HFFc6 (cell line): ENCODE results near the gene STAB2. TPM values are rescaled to one million over a fixed set of nuclear protein-coding genes. Genes with fewer than 3 reads are reported as not detected.

ENCODE experiments used
- DNase-seq: peaks from one replicate; pipeline ENCODE4 v3.0.0-alpha.2; 2018
- H3K27ac Mint-ChIP-seq: 2 replicates; pipeline ENCODE4 v1.8.0; 2020; ENCODE audit warnings: mild to moderate bottlenecking, mixed read lengths
- H3K27me3 Mint-ChIP-seq: 2 replicates; pipeline ENCODE4 v1.8.0; 2021; ENCODE audit warnings: mild to moderate bottlenecking, moderate library complexity, mixed read lengths; ENCODE audit not compliant: insufficient read depth
- H3K36me3 Mint-ChIP-seq: 2 replicates; pipeline ENCODE4 v1.8.0; 2021; ENCODE audit warnings: low read depth, mixed read lengths
- H3K4me1 Mint-ChIP-seq: 2 replicates; pipeline ENCODE4 v1.8.0; 2020; ENCODE audit warnings: low read depth, mixed read lengths
- H3K4me3 Mint-ChIP-seq: 2 replicates; pipeline ENCODE4 v1.8.0; 2020; ENCODE audit warnings: mild to moderate bottlenecking, moderate library complexity, mixed read lengths
- H3K9me3 Mint-ChIP-seq: 2 replicates; pipeline ENCODE4 v1.8.0; 2020; ENCODE audit warnings: mild to moderate bottlenecking, mixed read lengths
- total RNA-seq, 6 experiments: library from RNA; stranded (reverse); fragmentation: NEBNext Ultra II Directional; extraction: Animal tissue kit (Norgen Biotek cat#: 25700); gene quantifications; 2 replicates in 1 of 6; 3 replicates in 5 of 6; pipeline ENCODE4 v1.2.3, GENCODE V29; 2021
- TF ChIP-seq, protein P1 (sequence below): fragments of 200-600 bp; sonication (generic); IDR thresholded peaks from 2 replicates; pipeline ENCODE4 v1.5.0; 2021; ENCODE audit warnings: antibody characterized with exemption, mild to moderate bottlenecking

The STAB2 gene
- total RNA-seq, 6 experiments from 2014 or later: not detected

DNA sequence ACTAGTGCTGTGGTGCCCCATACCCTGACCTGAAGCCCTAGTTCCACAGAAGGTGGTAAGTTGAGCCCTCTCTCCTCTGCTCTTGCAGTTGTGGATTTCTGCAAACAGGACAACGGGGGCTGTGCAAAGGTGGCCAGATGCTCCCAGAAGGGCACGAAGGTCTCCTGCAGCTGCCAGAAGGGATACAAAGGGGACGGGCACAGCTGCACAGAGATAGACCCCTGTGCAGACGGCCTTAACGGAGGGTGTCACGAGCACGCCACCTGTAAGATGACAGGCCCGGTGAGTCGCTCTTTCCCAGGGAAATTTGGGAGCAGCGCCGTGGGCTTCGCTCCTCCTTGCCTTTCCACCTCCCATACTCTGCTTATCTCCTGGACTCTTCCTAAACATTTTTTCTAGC is 161.8 kb downstream of the STAB2 start:
- H3K4me3 Mint-ChIP-seq: no peak overlapping the region
- TF ChIP-seq, protein P1, sequence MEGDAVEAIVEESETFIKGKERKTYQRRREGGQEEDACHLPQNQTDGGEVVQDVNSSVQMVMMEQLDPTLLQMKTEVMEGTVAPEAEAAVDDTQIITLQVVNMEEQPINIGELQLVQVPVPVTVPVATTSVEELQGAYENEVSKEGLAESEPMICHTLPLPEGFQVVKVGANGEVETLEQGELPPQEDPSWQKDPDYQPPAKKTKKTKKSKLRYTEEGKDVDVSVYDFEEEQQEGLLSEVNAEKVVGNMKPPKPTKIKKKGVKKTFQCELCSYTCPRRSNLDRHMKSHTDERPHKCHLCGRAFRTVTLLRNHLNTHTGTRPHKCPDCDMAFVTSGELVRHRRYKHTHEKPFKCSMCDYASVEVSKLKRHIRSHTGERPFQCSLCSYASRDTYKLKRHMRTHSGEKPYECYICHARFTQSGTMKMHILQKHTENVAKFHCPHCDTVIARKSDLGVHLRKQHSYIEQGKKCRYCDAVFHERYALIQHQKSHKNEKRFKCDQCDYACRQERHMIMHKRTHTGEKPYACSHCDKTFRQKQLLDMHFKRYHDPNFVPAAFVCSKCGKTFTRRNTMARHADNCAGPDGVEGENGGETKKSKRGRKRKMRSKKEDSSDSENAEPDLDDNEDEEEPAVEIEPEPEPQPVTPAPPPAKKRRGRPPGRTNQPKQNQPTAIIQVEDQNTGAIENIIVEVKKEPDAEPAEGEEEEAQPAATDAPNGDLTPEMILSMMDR: no peak
- H3K27me3 Mint-ChIP-seq: peaks cover 3% of the 10 kb centered on the region
- no peaks in the 10 kb centered on the region for H3K36me3 Mint-ChIP-seq
- no peaks in the 10 kb centered on the region for H3K4me1 Mint-ChIP-seq
- DNase-seq: no peak
- no peak overlapping the region for H3K27ac Mint-ChIP-seq
- H3K9me3 Mint-ChIP-seq: no peaks in the 10 kb centered on the region

DNA sequence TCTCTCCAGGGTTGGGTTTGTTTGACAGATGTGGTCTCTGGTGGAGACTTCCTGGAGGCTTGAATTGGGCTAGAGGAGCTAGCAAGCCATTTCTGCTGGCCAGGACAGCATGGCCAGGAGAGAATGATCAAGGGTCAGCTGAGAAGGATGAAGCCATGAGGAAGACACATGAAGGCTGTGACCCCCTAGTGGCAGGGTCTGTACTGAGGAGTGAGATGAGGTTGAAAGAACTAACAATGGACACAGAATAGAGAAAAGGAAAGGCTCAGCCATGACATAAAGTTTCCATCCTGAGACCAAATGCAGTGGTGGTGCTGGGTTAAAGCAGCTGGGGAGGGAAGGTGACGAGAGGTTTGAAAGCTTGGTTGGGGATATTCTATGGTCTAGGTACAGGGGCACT is 164.1 kb downstream of the STAB2 start:
- DNase-seq: no peak
- H3K27ac Mint-ChIP-seq: no peak overlapping the region
- H3K9me3 Mint-ChIP-seq: no peaks in the 10 kb centered on the region
- H3K4me1 Mint-ChIP-seq: 0 out of 2 replicates have a peak, but pooled peaks cover 4% of the 10 kb centered on the region
- H3K36me3 Mint-ChIP-seq: no peaks in the 10 kb centered on the region
- no peak overlapping the region for H3K4me3 Mint-ChIP-seq
- H3K27me3 Mint-ChIP-seq: peaks cover 3% of the 10 kb centered on the region
- TF ChIP-seq, protein P1: peak; percentile 47

DNA sequence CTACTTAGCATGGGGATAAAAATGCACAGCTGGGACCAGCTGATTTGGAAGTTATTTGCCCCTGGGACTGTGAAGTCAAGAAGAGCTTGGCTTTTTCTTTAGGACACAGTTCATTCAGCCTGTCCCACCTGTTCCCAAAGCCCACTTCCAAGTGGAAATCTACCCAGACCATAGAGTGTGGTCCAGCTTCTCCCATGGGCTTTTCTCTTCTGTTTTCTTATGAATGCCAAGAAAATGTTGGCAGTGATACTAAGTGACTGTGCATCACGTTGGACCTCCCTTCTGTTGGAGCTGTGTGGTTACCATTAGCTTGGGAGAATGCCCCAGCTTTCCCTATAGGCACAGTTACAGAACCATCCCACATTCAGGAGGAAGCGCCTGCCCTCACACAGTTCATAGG is 164.5 kb downstream of the STAB2 start:
- Mint-ChIP-seq H3K27ac (no peak overlapping the region), H3K4me3 (no peak overlapping the region), H3K9me3 (no peaks in the 10 kb centered on the region), H3K4me1 (0 out of 2 replicates have a peak, but pooled peaks cover 4% of the 10 kb centered on the region), H3K27me3 (peaks cover 3% of the 10 kb centered on the region), H3K36me3 (no peaks in the 10 kb centered on the region)
- TF ChIP-seq, protein P1: no peak
- DNase-seq: no peak

DNA sequence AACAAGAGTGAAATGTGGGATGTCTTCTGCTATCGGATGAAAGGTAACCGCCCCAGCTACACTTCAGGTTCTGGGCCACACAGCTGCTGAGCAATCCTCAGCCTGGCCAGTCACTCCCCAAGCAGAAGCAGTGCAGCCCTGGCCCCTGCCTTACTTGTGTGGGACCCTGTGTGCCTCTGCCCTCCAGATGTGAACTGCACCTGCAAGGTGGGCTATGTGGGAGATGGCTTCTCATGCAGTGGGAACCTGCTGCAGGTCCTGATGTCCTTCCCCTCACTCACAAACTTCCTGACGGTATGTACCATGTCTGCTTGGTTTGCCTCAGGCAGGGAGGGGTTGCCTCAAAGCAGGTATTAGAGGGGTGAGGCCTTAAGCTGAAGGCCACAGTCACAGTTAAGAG is 168.4 kb downstream of the STAB2 start:
- H3K9me3 Mint-ChIP-seq: no peaks in the 10 kb centered on the region
- H3K27me3 Mint-ChIP-seq: no peaks in the 10 kb centered on the region; the same call in none of the 2 replicates
- H3K27ac Mint-ChIP-seq: no peak overlapping the region
- TF ChIP-seq, protein P1: no peak
- no peaks in the 10 kb centered on the region for H3K36me3 Mint-ChIP-seq
- H3K4me1 Mint-ChIP-seq: 0 out of 2 replicates have a peak, but pooled peaks cover 4% of the 10 kb centered on the region
- no peak overlapping the region for H3K4me3 Mint-ChIP-seq
- no peak for DNase-seq

DNA sequence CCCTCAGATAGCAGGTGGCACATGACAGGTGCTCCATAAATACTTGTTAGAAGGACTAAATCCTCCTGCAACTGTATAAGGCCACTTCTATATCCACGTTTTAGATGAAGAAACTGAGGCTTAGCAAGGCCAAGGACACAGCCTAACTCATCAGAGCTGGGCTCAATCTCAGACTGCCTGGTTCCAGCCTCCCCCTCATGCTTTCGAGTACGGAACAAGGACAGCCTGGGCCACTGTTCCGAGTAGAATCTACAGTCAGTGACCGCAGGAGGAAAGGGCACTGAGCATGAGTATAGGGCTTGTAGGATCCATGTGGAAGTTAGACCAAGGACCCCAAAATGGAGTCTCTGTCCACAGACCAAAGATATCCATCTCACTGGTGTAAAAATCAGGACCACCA is 169.4 kb downstream of the STAB2 start:
- no peak for DNase-seq
- Mint-ChIP-seq H3K4me1 (0 out of 2 replicates have a peak, but pooled peaks cover 4% of the 10 kb centered on the region), H3K27ac (no peak overlapping the region), H3K9me3 (no peaks in the 10 kb centered on the region), H3K27me3 (no peaks in the 10 kb centered on the region; the same call in 1 of the 2 replicates), H3K4me3 (no peak overlapping the region), H3K36me3 (no peaks in the 10 kb centered on the region)
- TF ChIP-seq, protein P1: no peak

DNA sequence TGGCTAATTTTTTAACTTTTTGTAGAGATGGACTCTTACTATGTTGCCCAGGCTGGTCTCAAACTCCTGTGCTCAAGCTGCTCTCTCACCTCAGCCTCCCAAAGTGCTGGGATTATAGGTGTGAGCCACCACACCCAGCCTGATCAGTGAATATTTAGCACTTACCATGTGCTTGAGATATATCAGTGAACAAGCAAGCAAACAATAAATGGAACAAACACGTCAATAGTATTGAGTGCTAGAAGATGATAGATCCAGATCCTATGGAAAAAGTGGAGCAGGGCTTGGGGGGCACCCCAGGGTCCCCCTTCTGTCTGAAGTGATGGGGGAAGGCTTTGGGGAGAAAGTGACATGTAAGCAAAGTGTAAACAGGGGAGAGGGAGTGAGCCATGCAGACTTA is 170.2 kb downstream of the STAB2 start:
- TF ChIP-seq, protein P1: no peak
- Mint-ChIP-seq H3K27ac (no peak overlapping the region), H3K36me3 (no peaks in the 10 kb centered on the region), H3K27me3 (no peaks in the 10 kb centered on the region; the same call in 1 of the 2 replicates), H3K4me3 (no peak overlapping the region), H3K4me1 (0 out of 2 replicates have a peak, but pooled peaks cover 4% of the 10 kb centered on the region), H3K9me3 (no peaks in the 10 kb centered on the region)
- no peak for DNase-seq
